ENCODE results near the gene SMIM36. TPM values are rescaled to one million over a fixed set of nuclear protein-coding genes. Genes with fewer than 3 reads are reported as not detected.

Gene SMIM36
- total RNA-seq, 1 experiment from 2014 or later, result not detected

DNA sequence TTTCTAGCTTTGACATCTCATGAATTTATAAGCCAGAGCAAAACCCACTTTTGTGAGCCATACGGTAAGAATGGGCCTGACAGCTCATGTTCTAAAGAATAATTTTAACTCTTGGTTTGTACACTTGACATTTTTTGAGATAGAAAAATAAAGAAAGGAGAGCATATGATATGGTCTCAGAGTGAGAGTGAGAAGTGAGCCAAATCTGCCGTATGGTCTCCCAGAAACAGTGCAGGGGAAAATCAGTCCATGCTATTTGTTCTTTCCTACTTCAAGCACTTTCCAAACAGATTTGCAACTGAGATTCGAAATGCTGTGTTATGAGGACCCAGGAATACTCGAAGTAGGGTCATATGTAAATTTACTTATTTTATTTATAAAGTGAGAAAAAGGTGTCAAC is 20.9 kb downstream of the SMIM36 start:
- Mint-ChIP-seq H3K4me1 (ENCODE audit: low read depth, unreplicated experiment) (peaks cover 15% of the 10 kb centered on the region), H3K27ac (ENCODE audit: unreplicated experiment) (no peak overlapping the region), H3K27me3 (ENCODE audit: unreplicated experiment) (no peaks in the 10 kb centered on the region), H3K9me3 (ENCODE audit: low read depth, unreplicated experiment) (no peaks in the 10 kb centered on the region), H3K4me3 (ENCODE audit: low read depth, unreplicated experiment) (no peak overlapping the region), H3K36me3 (ENCODE audit: insufficient read depth, unreplicated experiment) (no peaks in the 10 kb centered on the region)
- TF ChIP-seq, protein P1, sequence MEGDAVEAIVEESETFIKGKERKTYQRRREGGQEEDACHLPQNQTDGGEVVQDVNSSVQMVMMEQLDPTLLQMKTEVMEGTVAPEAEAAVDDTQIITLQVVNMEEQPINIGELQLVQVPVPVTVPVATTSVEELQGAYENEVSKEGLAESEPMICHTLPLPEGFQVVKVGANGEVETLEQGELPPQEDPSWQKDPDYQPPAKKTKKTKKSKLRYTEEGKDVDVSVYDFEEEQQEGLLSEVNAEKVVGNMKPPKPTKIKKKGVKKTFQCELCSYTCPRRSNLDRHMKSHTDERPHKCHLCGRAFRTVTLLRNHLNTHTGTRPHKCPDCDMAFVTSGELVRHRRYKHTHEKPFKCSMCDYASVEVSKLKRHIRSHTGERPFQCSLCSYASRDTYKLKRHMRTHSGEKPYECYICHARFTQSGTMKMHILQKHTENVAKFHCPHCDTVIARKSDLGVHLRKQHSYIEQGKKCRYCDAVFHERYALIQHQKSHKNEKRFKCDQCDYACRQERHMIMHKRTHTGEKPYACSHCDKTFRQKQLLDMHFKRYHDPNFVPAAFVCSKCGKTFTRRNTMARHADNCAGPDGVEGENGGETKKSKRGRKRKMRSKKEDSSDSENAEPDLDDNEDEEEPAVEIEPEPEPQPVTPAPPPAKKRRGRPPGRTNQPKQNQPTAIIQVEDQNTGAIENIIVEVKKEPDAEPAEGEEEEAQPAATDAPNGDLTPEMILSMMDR (IDR thresholded peaks at IDR 0.05; ENCODE audit: unreplicated experiment), result no peak
- intact Hi-C loops (cut with micrococcal nuclease; ENCODE audit: unreplicated experiment), result no loop called here
- DNase-seq, result no peak
- no TSS peak for BruUV-seq (replicated peaks)
- CTCF ChIA-PET, result no interaction called here

DNA sequence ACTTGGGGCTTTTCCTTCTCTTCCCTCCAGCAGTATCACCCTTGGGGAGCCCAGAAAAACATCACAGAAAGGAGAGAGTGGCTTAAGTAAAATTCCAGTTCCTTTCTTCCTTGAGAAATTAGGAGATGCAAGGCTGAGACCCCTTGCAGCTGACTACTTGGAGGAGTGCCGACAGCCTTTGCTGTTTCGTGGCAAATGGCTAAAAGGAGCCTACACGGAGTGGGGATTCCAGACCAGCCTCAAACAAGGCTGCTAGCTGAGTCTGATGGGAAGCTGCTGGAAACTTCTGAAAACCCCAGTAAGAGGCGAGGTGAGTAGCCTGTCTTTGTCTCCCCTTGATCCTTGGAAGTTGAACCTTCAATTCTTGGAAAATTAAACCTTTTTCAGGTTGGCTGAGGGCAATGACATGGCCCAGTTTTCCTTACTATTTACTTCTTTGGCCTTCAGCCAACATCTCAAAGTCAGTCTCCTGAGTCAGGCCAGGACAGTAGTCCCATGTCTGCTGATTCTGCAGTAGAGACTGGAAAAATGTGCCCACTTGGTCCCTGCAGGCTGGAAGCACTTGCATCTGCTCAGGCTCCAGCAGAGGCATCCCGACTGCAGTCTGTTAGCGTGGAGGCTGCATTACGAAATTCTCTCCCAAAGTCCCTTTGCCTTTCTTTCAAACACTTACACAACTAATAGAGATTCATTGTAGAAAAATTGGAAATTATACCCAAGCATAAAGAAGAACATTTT is 23.4 kb downstream of the SMIM36 start:
- CTCF ChIA-PET, result no interaction called here
- H3K4me3 Mint-ChIP-seq (ENCODE audit: low read depth, unreplicated experiment), result no peak overlapping the region
- no peak overlapping the region for H3K27ac Mint-ChIP-seq (ENCODE audit: unreplicated experiment)
- no TSS peak for BruUV-seq (replicated peaks)
- no peaks in the 10 kb centered on the region for H3K36me3 Mint-ChIP-seq (ENCODE audit: insufficient read depth, unreplicated experiment)
- H3K27me3 Mint-ChIP-seq (ENCODE audit: unreplicated experiment), result no peaks in the 10 kb centered on the region
- H3K9me3 Mint-ChIP-seq (ENCODE audit: low read depth, unreplicated experiment), result no peaks in the 10 kb centered on the region
- intact Hi-C loops (cut with micrococcal nuclease; ENCODE audit: unreplicated experiment), result no loop called here
- H3K4me1 Mint-ChIP-seq (ENCODE audit: low read depth, unreplicated experiment), result peaks cover 3% of the 10 kb centered on the region
- TF ChIP-seq, protein P1 (IDR thresholded peaks at IDR 0.05; ENCODE audit: unreplicated experiment), result no peak
- DNase-seq, result no peak

DNA sequence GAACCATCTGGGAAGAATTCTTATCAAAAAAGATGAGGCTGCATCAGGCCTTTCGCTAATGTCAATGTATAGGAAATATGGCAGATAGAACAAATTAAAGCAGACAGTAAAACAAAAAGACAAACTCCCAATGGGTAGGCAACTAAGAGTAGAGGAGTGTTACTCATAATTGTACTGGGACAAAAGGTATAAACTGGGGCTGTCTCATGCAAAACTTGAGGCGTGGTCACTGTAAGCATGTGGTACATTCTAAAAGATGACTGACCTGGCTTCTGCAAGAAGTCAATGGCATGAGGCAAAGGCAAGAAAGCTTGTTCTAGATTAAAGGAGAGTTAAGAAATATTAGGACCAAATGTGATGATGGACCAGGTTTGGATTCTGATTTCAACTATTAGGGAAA is 26.7 kb downstream of the SMIM36 start:
- TF ChIP-seq, protein P1 (IDR thresholded peaks at IDR 0.05; ENCODE audit: unreplicated experiment), result no peak
- BruUV-seq (replicated peaks), result no TSS peak
- CTCF ChIA-PET, result no interaction called here
- H3K27ac Mint-ChIP-seq (ENCODE audit: unreplicated experiment), result no peak overlapping the region
- H3K36me3 Mint-ChIP-seq (ENCODE audit: insufficient read depth, unreplicated experiment), result no peaks in the 10 kb centered on the region
- DNase-seq, result no peak
- H3K4me3 Mint-ChIP-seq (ENCODE audit: low read depth, unreplicated experiment), result no peak overlapping the region
- H3K27me3 Mint-ChIP-seq (ENCODE audit: unreplicated experiment), result no peaks in the 10 kb centered on the region
- H3K9me3 Mint-ChIP-seq (ENCODE audit: low read depth, unreplicated experiment), result no peaks in the 10 kb centered on the region
- H3K4me1 Mint-ChIP-seq (ENCODE audit: low read depth, unreplicated experiment), result no peaks in the 10 kb centered on the region
- intact Hi-C loops (cut with micrococcal nuclease; ENCODE audit: unreplicated experiment), result no loop called here

DNA sequence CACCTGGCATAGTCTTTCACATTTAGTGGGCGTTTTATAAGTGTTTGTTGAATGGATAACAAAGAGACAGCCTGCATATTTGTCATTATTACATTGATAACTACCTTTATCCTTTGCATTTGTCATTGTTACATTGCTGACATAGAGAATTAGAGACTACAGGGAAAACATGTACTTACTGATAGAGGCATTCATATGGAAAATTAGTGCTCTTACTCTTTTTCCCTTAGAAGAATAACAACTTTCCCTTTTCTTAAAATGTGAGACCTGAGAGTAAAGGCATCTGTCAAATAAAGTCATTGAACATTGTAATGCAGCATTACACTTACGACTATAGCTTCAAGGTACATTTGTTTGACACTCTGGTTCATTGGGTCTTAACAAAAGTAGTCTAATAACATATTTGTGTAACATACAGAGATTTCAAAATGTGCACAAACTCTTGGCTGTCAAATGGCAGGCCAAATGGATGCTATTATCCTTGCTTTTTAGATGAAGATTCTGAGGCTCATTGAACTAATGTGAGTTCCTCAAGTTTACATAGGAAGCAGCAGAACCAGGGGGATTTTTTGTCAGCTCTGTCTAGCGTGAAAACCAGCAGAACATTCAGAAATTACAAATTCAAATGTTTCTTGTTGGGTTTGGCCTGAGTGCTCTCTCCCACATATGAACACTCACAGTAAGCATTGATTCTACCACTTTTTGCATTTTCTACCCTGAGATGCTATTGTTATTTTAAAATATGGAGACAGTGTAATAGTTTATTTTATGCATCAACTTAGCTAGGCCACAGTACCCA is 28.5 kb downstream of the SMIM36 start:
- H3K4me3 Mint-ChIP-seq (ENCODE audit: low read depth, unreplicated experiment), result no peak overlapping the region
- TF ChIP-seq, protein P1 (IDR thresholded peaks at IDR 0.05; ENCODE audit: unreplicated experiment), result no peak
- no peak for DNase-seq
- CTCF ChIA-PET, result no interaction called here
- no peaks in the 10 kb centered on the region for H3K4me1 Mint-ChIP-seq (ENCODE audit: low read depth, unreplicated experiment)
- no peaks in the 10 kb centered on the region for H3K27me3 Mint-ChIP-seq (ENCODE audit: unreplicated experiment)
- intact Hi-C loops (cut with micrococcal nuclease; ENCODE audit: unreplicated experiment), result no loop called here
- no TSS peak for BruUV-seq (replicated peaks)
- H3K36me3 Mint-ChIP-seq (ENCODE audit: insufficient read depth, unreplicated experiment), result no peaks in the 10 kb centered on the region
- no peaks in the 10 kb centered on the region for H3K9me3 Mint-ChIP-seq (ENCODE audit: low read depth, unreplicated experiment)
- no peak overlapping the region for H3K27ac Mint-ChIP-seq (ENCODE audit: unreplicated experiment)
